K562 (cell line): Measurements from ENCODE around the gene POU2F1. TPM values are rescaled to one million over a fixed set of nuclear protein-coding genes. Genes with fewer than 3 reads are reported as not detected.

ENCODE experiments used
- ATF2 ChIP-seq: sonication (generic); formaldehyde crosslinking; IDR thresholded peaks from 2 replicates; pipeline ENCODE4 v1.8.1; 2022; ENCODE audit warnings: missing genetic modification reagents
- CBFA2T2 ChIP-seq: fragments of 450-650 bp; conservative IDR thresholded peaks from 2 replicates; pipeline ENCODE4 v1.6.1; 2017; ENCODE audit warnings: mild to moderate bottlenecking
- DIDO1 ChIP-seq: fragments of 450-650 bp; IDR thresholded peaks from 2 replicates; pipeline ENCODE4 v1.6.1; 2016; ENCODE audit warnings: low read depth, missing biosample characterization, missing genetic modification characterization
- E2F5 ChIP-seq: sonication (generic); formaldehyde crosslinking; IDR thresholded peaks from 2 replicates; pipeline ENCODE4 v1.8.0; 2022; ENCODE audit warnings: mild to moderate bottlenecking, missing genetic modification reagents
- ESRRB ChIP-seq: fragments of 250-450 bp; sonication (Bioruptor Pico); IDR thresholded peaks from 2 replicates; pipeline ENCODE4 v1.5.0; 2020; ENCODE audit warnings: mild to moderate bottlenecking, moderate library complexity, borderline replicate concordance
- HDAC6 ChIP-seq: IDR thresholded peaks from 2 replicates; pipeline ENCODE4 v1.6.1; 2012; ENCODE audit warnings: low read depth, mild to moderate bottlenecking, control low read depth, inconsistent platforms, low read length, moderate library complexity
- HNRNPH1 ChIP-seq: fragments of 200-400 bp; formaldehyde crosslinking; optimal IDR thresholded peaks from 2 replicates; pipeline ENCODE3; 2017; ENCODE audit warnings: low read depth, mild to moderate bottlenecking, low read length, moderate library complexity
- KDM4B ChIP-seq, 2 experiments: fragments of 450-650 bp in 1 of 2; sonication (generic) in 1 of 2; IDR thresholded peaks; 2 replicates each; pipeline ENCODE4 v1.6.1; 2016 to 2017; ENCODE audit warnings: borderline replicate concordance in 2 of 2, antibody characterized with exemption in 1 of 2, low read depth in 1 of 2, mild to moderate bottlenecking in 1 of 2
- NCOA1 ChIP-seq: fragments of 450-650 bp; IDR thresholded peaks from 2 replicates; pipeline ENCODE4 v1.6.1; 2016; ENCODE audit warnings: low read depth
- NCOR1 ChIP-seq: fragments of 450-650 bp; IDR thresholded peaks from 2 replicates; pipeline ENCODE4 v1.6.1; 2016; ENCODE audit warnings: mild to moderate bottlenecking, moderate library complexity
- NFRKB ChIP-seq: fragments of 450-650 bp; IDR thresholded peaks from 2 replicates; pipeline ENCODE4 v1.6.1; 2016; ENCODE audit warnings: low read depth
- OTX1 ChIP-seq: fragments of 450-650 bp; formaldehyde crosslinking; IDR thresholded peaks from 2 replicates; pipeline ENCODE4 v1.4.0; 2022; ENCODE audit warnings: mild to moderate bottlenecking
- RFX7 ChIP-seq: fragments of 250-450 bp; sonication (Bioruptor Pico); IDR thresholded peaks from 2 replicates; pipeline ENCODE4 v1.5.1; 2021; ENCODE audit warnings: mild to moderate bottlenecking
- SP2 ChIP-seq: IDR thresholded peaks from 2 replicates; pipeline ENCODE4 v1.6.1; 2011; ENCODE audit warnings: mild to moderate bottlenecking, low read depth, low read length, moderate library complexity; ENCODE audit not compliant: poor library complexity, severe bottlenecking; ENCODE audit errors: extremely low read depth
- SRSF7 ChIP-seq: fragments of 200-400 bp; formaldehyde crosslinking; optimal IDR thresholded peaks from 2 replicates; pipeline ENCODE3; 2017; ENCODE audit warnings: mild to moderate bottlenecking, low read depth, low read length
- SRSF9 ChIP-seq: fragments of 200-400 bp; formaldehyde crosslinking; IDR thresholded peaks from 2 replicates; pipeline ENCODE4 v1.6.1; 2017; ENCODE audit warnings: low read depth, low read length, borderline replicate concordance
- THAP7 ChIP-seq: fragments of 250-450 bp; sonication (Bioruptor Pico); IDR thresholded peaks from 2 replicates; pipeline ENCODE4 v1.5.0; 2021
- ZBTB17 ChIP-seq: fragments of 450-650 bp; formaldehyde crosslinking; IDR thresholded peaks from 2 replicates; pipeline ENCODE4 v1.4.0; 2020; ENCODE audit warnings: mild to moderate bottlenecking
- ZBTB33 ChIP-seq: sonication (generic); formaldehyde crosslinking; IDR thresholded peaks from 2 replicates; pipeline ENCODE4 v1.8.1; 2023; ENCODE audit warnings: mild to moderate bottlenecking, missing genetic modification reagents
- ZBTB7A ChIP-seq: IDR thresholded peaks from 2 replicates; pipeline ENCODE4 v1.6.1; 2011; ENCODE audit warnings: low read depth, mild to moderate bottlenecking, low read length, moderate library complexity, borderline replicate concordance; ENCODE audit not compliant: control insufficient read depth
- ZFP1 ChIP-seq: fragments of 450-650 bp; formaldehyde crosslinking; IDR thresholded peaks from 2 replicates; pipeline ENCODE4 v1.4.0; 2020; ENCODE audit warnings: mild to moderate bottlenecking, mixed read lengths
- ZNF212 ChIP-seq: fragments of 450-650 bp; formaldehyde crosslinking; IDR thresholded peaks from 2 replicates; pipeline ENCODE4 v1.4.0; 2020; ENCODE audit warnings: mild to moderate bottlenecking
- ZNF639 ChIP-seq, 2 experiments: fragments of 200-800 bp in 1 of 2; sonication (Bioruptor generic) in 1 of 2; sonication (generic) in 1 of 2; formaldehyde crosslinking in 1 of 2; IDR thresholded peaks in 1 of 2; conservative IDR thresholded peaks in 1 of 2; 2 replicates each; pipeline versions ENCODE4 v1.5.0 to v1.6.1; 2016 to 2020; ENCODE audit warnings: missing compliant biosample characterization in 1 of 2, missing genetic modification characterization in 1 of 2, missing genetic modification reagents in 1 of 2
- polyA plus RNA-seq, 8 experiments: library from polyadenylated mRNA; depleted of rRNA in 4 of 8; stranded (reverse) in 5 of 8; unstranded in 3 of 8; fragments of >200 nt; fragmentation: Nextera tagmentation in 2 of 8; fragmentation: Illumina TruSeq in 1 of 8; extraction: Ambion mirVana in 2 of 8; extraction: Trizol in 1 of 8; gene quantifications; 2 replicates each; pipeline versions ENCODE4 v1.2.1 to v1.2.3, GENCODE V29; 2011 to 2014; ENCODE audit warnings: inconsistent platforms in 1 of 8, missing spikeins in 1 of 8
- total RNA-seq, 7 experiments: library from RNA; depleted of rRNA in 6 of 7; stranded (reverse); fragments of >200 nt in 6 of 7; fragmentation: Illumina TruSeq in 2 of 7; extraction: Trizol in 2 of 7; gene quantifications; 2 replicates each; pipeline versions ENCODE4 v1.2.1 to v1.2.3, GENCODE V29; 2011 to 2021; ENCODE audit warnings: low replicate concordance in 1 of 7

Gene POU2F1
- total and polyA plus RNA-seq, 9 of the 15 experiments (the other 6 are each of a cell fraction or from before 2014, with no cell fraction given): 2.6 to 22.3 (median 8.8) TPM

GRCh38 chr1:167221126-167221737, 546 bp downstream of the POU2F1 start (continued):
- TF ChIP-seq OTX1 (CRISPR knock-in tag) (no peak), ZBTB17 (CRISPR knock-in tag) (no peak), ESRRB (CRISPR knock-in tag) (no peak), ZBTB33 (no peak), ZFP1 (no peak), NCOR1 (no peak), NCOA1 (no peak), NFRKB (no peak), ZNF212 (CRISPR knock-in tag) (no peak), CBFA2T2 (no peak), SP2 (no peak), SRSF9 (no peak), SRSF7 (no peak), ZBTB7A (no peak), ATF2 (CRISPR knock-in tag) (no peak), KDM4B (IDR thresholded peaks at IDR 0.05; ENCODE audit: borderline replicate concordance in 2 of 2, low read depth in 1 of 2) (no peak), HDAC6 (no peak), HNRNPH1 (no peak), RFX7 (CRISPR knock-in tag) (no peak), THAP7 (CRISPR knock-in tag) (no peak), E2F5 (no peak), DIDO1 (tag) (no peak), ZNF639 (CRISPR knock-in tag; conservative IDR thresholded peaks at IDR 0.05 in 1 of 2, IDR thresholded peaks at IDR 0.05 in 1 of 2) (0 out of 4 replicates have a peak, but pooled peaks of 1 of the 2 experiments have one; percentile 6)
